Calu3 (cell line): ENCODE measurements around the gene BBOX1. TPM values are rescaled to one million over a fixed set of nuclear protein-coding genes. Genes with fewer than 3 reads are reported as not detected.

Experiments
- BruUV-seq: library from RNA; stranded (reverse); fragments of 400-500 nt; replicated peaks from 2 replicates; lab custom pipeline; 2021; lab: Mats Ljungman, UMichigan
- CTCF ChIA-PET: fragments of 300-600 bp; sonication (Branson Sonifier 250); formaldehyde crosslinking; loops from one replicate; lab custom pipeline; 2022; ENCODE audit warnings: antibody characterized with exemption; lab: Charles Lee
- DNase-seq: peaks from one replicate; pipeline ENCODE4 v3.0.0; 2022
- H3K27ac Mint-ChIP-seq: one replicate; pipeline ENCODE4 v1.8.0; 2022; ENCODE audit warnings: mixed read lengths; ENCODE audit not compliant: unreplicated experiment
- H3K27me3 Mint-ChIP-seq: one replicate; pipeline ENCODE4 v1.8.0; 2022; ENCODE audit warnings: mixed read lengths; ENCODE audit not compliant: unreplicated experiment
- H3K36me3 Mint-ChIP-seq: one replicate; pipeline ENCODE4 v1.8.0; 2022; ENCODE audit warnings: mild to moderate bottlenecking, moderate library complexity, mixed read lengths; ENCODE audit not compliant: insufficient read depth, unreplicated experiment
- H3K4me1 Mint-ChIP-seq: one replicate; pipeline ENCODE4 v1.8.0; 2022; ENCODE audit warnings: mild to moderate bottlenecking, low read depth, mixed read lengths; ENCODE audit not compliant: unreplicated experiment
- H3K4me3 Mint-ChIP-seq: one replicate; pipeline ENCODE4 v1.8.0; 2022; ENCODE audit warnings: mild to moderate bottlenecking, low read depth, moderate library complexity, mixed read lengths; ENCODE audit not compliant: unreplicated experiment
- H3K9me3 Mint-ChIP-seq: one replicate; pipeline ENCODE4 v1.8.0; 2022; ENCODE audit warnings: low read depth, mixed read lengths; ENCODE audit not compliant: unreplicated experiment
- CTCF ChIP-seq: fragments of 200-600 bp; IDR thresholded peaks from one replicate; pipeline ENCODE4 v1.8.0; 2022; ENCODE audit warnings: antibody characterized with exemption; ENCODE audit not compliant: unreplicated experiment
- intact Hi-C: fragments of 100-400 bp; cut with micrococcal nuclease; formaldehyde crosslinking; loops from one replicate; pipeline ENCODE4 v1.10.0; 2022; ENCODE audit not compliant: unreplicated experiment
- total RNA-seq: library from RNA; stranded (reverse); gene quantifications from 2 replicates; pipeline ENCODE4 v1.2.3, GENCODE V29; 2022

BBOX1 gene
- total RNA-seq, 1 experiment from 2014 or later: not detected

DNA sequence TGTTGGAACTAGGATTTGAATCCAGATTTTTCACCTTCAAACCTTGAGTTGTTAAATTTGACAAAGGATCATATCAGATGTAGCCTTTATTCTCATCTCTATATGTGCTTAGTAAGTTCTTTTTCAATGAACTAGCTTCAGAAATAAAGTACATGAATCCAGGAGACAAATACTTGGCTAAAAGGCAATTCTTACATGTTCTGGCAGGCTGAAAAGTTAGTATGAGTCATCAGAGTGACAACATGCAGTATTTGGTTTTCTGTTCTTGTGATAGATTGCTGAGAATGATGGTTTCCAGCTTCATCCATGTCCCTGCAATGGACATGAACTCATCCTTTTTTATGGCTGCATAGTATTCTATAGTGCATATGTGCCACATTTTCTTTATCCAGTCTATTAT is 40.4 kb downstream of the BBOX1 start:
- no peaks in the 10 kb centered on the region for H3K4me1 Mint-ChIP-seq
- TF ChIP-seq CTCF: no peak
- intact Hi-C loops: no loop called here
- H3K27me3 Mint-ChIP-seq: peaks cover 26% of the 10 kb centered on the region
- CTCF ChIA-PET: no interaction called here
- H3K9me3 Mint-ChIP-seq: no peaks in the 10 kb centered on the region
- no TSS peak for BruUV-seq
- H3K36me3 Mint-ChIP-seq: no peaks in the 10 kb centered on the region
- no peak for DNase-seq
- H3K27ac Mint-ChIP-seq: no peak overlapping the region
- H3K4me3 Mint-ChIP-seq: no peak overlapping the region

- H3K27ac Mint-ChIP-seq: no peak overlapping the region
- intact Hi-C loops: no loop called here
- no TSS peak for BruUV-seq
Observed at GRCh38 chr11:27083241-27083640, 42.6 kb downstream of the BBOX1 start.

DNA sequence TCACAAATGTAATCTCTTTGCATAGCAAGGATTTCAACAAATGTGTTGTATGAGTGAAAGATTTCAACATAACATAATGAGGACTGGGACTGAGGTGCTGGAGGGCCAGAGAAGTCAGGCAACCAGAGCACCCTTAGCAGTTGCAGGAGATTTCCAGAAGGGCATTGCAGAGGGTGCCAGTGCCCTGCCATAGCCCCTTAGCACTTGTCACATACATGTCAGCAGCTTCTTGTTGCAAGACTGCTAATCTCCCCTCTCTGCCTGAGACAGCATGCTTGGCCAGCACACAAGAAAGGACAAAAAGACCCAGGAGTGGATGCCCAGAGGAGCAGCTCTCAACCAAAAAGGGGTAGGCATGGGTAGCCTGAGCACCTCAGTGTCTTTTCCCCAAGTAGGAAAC is 43.2 kb downstream of the BBOX1 start:
- DNase-seq: no peak
- no peak for TF ChIP-seq CTCF
- Mint-ChIP-seq H3K9me3 (no peaks in the 10 kb centered on the region), H3K27me3 (peaks cover 20% of the 10 kb centered on the region), H3K27ac (no peak overlapping the region), H3K4me3 (no peak overlapping the region), H3K36me3 (no peaks in the 10 kb centered on the region), H3K4me1 (no peaks in the 10 kb centered on the region)
- CTCF ChIA-PET: no interaction called here
- intact Hi-C loops: no loop called here
- no TSS peak for BruUV-seq

More at GRCh38 chr11:27083241-27083640, 42.6 kb downstream of the BBOX1 start:
- peaks cover 26% of the 10 kb centered on the region for H3K27me3 Mint-ChIP-seq
- DNase-seq: no peak
- no peaks in the 10 kb centered on the region for H3K4me1 Mint-ChIP-seq
- CTCF ChIA-PET: no interaction called here
- no peaks in the 10 kb centered on the region for H3K9me3 Mint-ChIP-seq
- TF ChIP-seq CTCF: no peak
- H3K36me3 Mint-ChIP-seq: no peaks in the 10 kb centered on the region
- H3K4me3 Mint-ChIP-seq: no peak overlapping the region

DNA sequence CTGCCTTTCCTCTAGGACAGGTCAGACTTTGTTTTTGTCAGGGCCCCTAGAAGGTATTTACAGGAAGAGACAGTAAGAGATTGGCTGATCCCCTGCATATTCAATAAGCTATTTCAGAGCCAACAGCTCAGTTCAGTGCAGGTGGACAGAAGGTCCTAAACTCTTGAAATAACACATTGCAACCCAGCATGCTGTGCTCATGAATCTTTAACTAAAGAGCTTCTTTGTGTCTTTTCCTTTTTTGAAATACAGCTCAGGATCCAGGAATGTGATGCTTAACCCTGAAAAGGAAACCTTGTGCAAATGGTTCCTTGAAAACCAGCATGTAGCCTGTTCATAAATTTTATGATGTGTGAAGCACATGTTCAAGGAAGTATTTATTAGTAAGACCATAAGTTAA is 43.9 kb downstream of the BBOX1 start:
- Mint-ChIP-seq H3K36me3 (no peaks in the 10 kb centered on the region), H3K9me3 (no peaks in the 10 kb centered on the region), H3K4me1 (no peaks in the 10 kb centered on the region), H3K4me3 (no peak overlapping the region), H3K27me3 (peaks cover 13% of the 10 kb centered on the region), H3K27ac (no peak overlapping the region)
- CTCF ChIA-PET: no interaction called here
- intact Hi-C loops: no loop called here
- DNase-seq: no peak
- no TSS peak for BruUV-seq
- TF ChIP-seq CTCF: no peak
